OCI-LY7 (cell line): Measurements from ENCODE around the gene NFATC2IP. TPM values are rescaled to one million over a fixed set of nuclear protein-coding genes. Genes with fewer than 3 reads are reported as not detected.

Experiments used
- BruUV-seq: library from RNA; stranded (reverse); fragments of 400-500 nt; replicated peaks from 2 replicates; lab custom pipeline; 2021; lab: Mats Ljungman, UMichigan
- CTCF ChIA-PET: fragments of 300-600 bp; sonication (Branson Sonifier 250); formaldehyde crosslinking; loops from one replicate; lab custom pipeline; 2022; ENCODE audit warnings: antibody characterized with exemption; ENCODE audit not compliant: unreplicated experiment; lab: Charles Lee
- POLR2A ChIA-PET: fragments of 300-600 bp; sonication (Branson Sonifier 250); formaldehyde crosslinking; loops from one replicate; lab custom pipeline; 2022; ENCODE audit warnings: antibody characterized with exemption; lab: Charles Lee
- DNase-seq: peaks from one replicate; pipeline ENCODE4 v3.0.0-alpha.2; 2015; ENCODE audit warnings: low spot score
- H2AFZ ChIP-seq: fragments of 200-600 bp; sonication (generic), shearing (Covaris generic); 2 replicates; pipeline ENCODE4 v1.6.1; 2014; ENCODE audit warnings: mild to moderate bottlenecking, antibody characterized with exemption, low read length, moderate library complexity
- H3K27ac ChIP-seq: fragments of 200-600 bp; sonication (generic); 2 replicates; pipeline ENCODE4 v1.5.1; 2014; ENCODE audit warnings: mixed run types, low read depth, mild to moderate bottlenecking, moderate library complexity, low read length, inconsistent platforms; ENCODE audit not compliant: poor library complexity, severe bottlenecking
- H3K36me3 ChIP-seq: fragments of 200-600 bp; sonication (generic); 2 replicates; pipeline ENCODE4 v1.6.1; 2014; ENCODE audit warnings: mild to moderate bottlenecking, antibody characterized with exemption, low read length, moderate library complexity, mixed read lengths; ENCODE audit not compliant: insufficient read depth
- H3K4me1 ChIP-seq: fragments of 200-600 bp; sonication (generic); 2 replicates; pipeline ENCODE4 v1.5.1; 2014; ENCODE audit warnings: mild to moderate bottlenecking, low read length; ENCODE audit not compliant: insufficient read depth, poor library complexity, severe bottlenecking
- H3K4me2 ChIP-seq: fragments of 200-600 bp; sonication (generic); 2 replicates; pipeline ENCODE4 v1.6.1; 2014; ENCODE audit warnings: mild to moderate bottlenecking, low read length
- H3K4me3 ChIP-seq: fragments of 200-600 bp; sonication (generic); 2 replicates; pipeline ENCODE4 v1.5.1; 2014; ENCODE audit warnings: mild to moderate bottlenecking, low read depth, low read length; ENCODE audit not compliant: poor library complexity, severe bottlenecking
- H3K79me2 ChIP-seq: fragments of 200-600 bp; sonication (generic); 2 replicates; pipeline ENCODE4 v1.6.1; 2016; ENCODE audit warnings: low read depth, mild to moderate bottlenecking, low read length, moderate library complexity, mixed read lengths; ENCODE audit not compliant: insufficient read depth
- H3K9me2 ChIP-seq: fragments of 200-600 bp; sonication (generic); 2 replicates; pipeline ENCODE4 v1.6.1; 2016; ENCODE audit warnings: mild to moderate bottlenecking, low read length, mixed read lengths; ENCODE audit not compliant: insufficient read depth
- H3K9me3 ChIP-seq: fragments of 200-600 bp; sonication (generic); 2 replicates; pipeline ENCODE4 v1.6.1; 2014; ENCODE audit warnings: mild to moderate bottlenecking, mixed run types, low read length, mixed read lengths
- H4K20me1 ChIP-seq: fragments of 200-600 bp; sonication (generic); 2 replicates; pipeline ENCODE4 v1.6.1; 2014; ENCODE audit warnings: mild to moderate bottlenecking, antibody characterized with exemption, low read length, moderate library complexity, mixed read lengths; ENCODE audit not compliant: insufficient read depth
- EZH2phosphoT487 ChIP-seq: fragments of 200-600 bp; sonication (generic); IDR thresholded peaks from 2 replicates; pipeline ENCODE4 v1.6.1; 2018; ENCODE audit warnings: low read depth, borderline replicate concordance, mild to moderate bottlenecking, mixed run types, antibody characterized with exemption, low read length, moderate library complexity, mixed read lengths
- intact Hi-C: fragments of 100-400 bp; cut with micrococcal nuclease; formaldehyde crosslinking; loops from one replicate; pipeline ENCODE4 v1.10.0; 2022; ENCODE audit not compliant: unreplicated experiment
- total RNA-seq, 2 experiments: library from RNA; depleted of rRNA in 1 of 2; stranded (reverse); fragments of >200 nt in 1 of 2; shearing (Covaris generic) in 1 of 2; gene quantifications; 2 replicates each; pipeline ENCODE4 v1.2.3, GENCODE V29; 2014 to 2022
- TF ChIP-seq, protein P1 (sequence below): fragments of 200-600 bp; sonication (generic); conservative IDR thresholded peaks from 2 replicates; pipeline ENCODE4 v1.5.1; 2014; ENCODE audit warnings: mild to moderate bottlenecking, antibody characterized with exemption, low read length, moderate library complexity, mixed read lengths

NFATC2IP gene
- total RNA-seq, 2 experiments from 2014 or later: 73.0 to 114 TPM

GRCh38 chr16:28927815-28928214, 22.9 kb upstream of the NFATC2IP start:
- no TSS peak for BruUV-seq
- TF ChIP-seq EZH2phosphoT487: no peak
- TF ChIP-seq, protein P1, sequence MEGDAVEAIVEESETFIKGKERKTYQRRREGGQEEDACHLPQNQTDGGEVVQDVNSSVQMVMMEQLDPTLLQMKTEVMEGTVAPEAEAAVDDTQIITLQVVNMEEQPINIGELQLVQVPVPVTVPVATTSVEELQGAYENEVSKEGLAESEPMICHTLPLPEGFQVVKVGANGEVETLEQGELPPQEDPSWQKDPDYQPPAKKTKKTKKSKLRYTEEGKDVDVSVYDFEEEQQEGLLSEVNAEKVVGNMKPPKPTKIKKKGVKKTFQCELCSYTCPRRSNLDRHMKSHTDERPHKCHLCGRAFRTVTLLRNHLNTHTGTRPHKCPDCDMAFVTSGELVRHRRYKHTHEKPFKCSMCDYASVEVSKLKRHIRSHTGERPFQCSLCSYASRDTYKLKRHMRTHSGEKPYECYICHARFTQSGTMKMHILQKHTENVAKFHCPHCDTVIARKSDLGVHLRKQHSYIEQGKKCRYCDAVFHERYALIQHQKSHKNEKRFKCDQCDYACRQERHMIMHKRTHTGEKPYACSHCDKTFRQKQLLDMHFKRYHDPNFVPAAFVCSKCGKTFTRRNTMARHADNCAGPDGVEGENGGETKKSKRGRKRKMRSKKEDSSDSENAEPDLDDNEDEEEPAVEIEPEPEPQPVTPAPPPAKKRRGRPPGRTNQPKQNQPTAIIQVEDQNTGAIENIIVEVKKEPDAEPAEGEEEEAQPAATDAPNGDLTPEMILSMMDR: no peak
- H3K36me3 ChIP-seq: peaks cover 6% of the 10 kb centered on the region
- H3K79me2 ChIP-seq: peaks cover 17% of the 10 kb centered on the region; the same call in 1 of the 2 replicates
- POLR2A ChIA-PET: interaction anchor here (0.7 kb wide), 1 partner anchor 30 kb away, joined by 5 read pairs; no protein-coding TSS in a partner anchor
- H2AFZ ChIP-seq: peak overlapping the region; percentile 33; the same call in 1 of the 2 replicates
- H3K4me3 ChIP-seq: no peak overlapping the region
- H3K27ac ChIP-seq: peak overlapping the region; percentile 99
- no peaks in the 10 kb centered on the region for H3K9me2 ChIP-seq
- peaks cover 82% of the 10 kb centered on the region for H3K4me1 ChIP-seq
- CTCF ChIA-PET: no interaction called here
- H4K20me1 ChIP-seq: no peaks in the 10 kb centered on the region
- intact Hi-C loops: no loop called here
- peak overlapping the region; percentile 12 for H3K4me2 ChIP-seq
- no peak for DNase-seq
- peaks cover 2% of the 10 kb centered on the region; the same call in 1 of the 2 replicates for H3K9me3 ChIP-seq

GRCh38 chr16:28930203-28930602, 20.5 kb upstream of the NFATC2IP start:
- TSS peak; percentile 92 for BruUV-seq
- H3K36me3 ChIP-seq: peaks cover 18% of the 10 kb centered on the region
- no peaks in the 10 kb centered on the region for H4K20me1 ChIP-seq
- no peaks in the 10 kb centered on the region for H3K9me2 ChIP-seq
- ChIA-PET CTCF (no interaction called here), POLR2A (interaction anchor here (0.7 to 1.0 kb wide), 3 partner anchors 14 to 1872 kb away, joined by 4 read pairs; no protein-coding TSS in a partner anchor)
- H3K27ac ChIP-seq: peak overlapping the region; percentile 99
- no peaks in the 10 kb centered on the region for H3K9me3 ChIP-seq
- TF ChIP-seq, protein P1: no peak
- no peak for TF ChIP-seq EZH2phosphoT487
- H2AFZ ChIP-seq: no peak overlapping the region
- H3K4me3 ChIP-seq: peak overlapping the region; percentile 78
- intact Hi-C loops: loop anchor here (1.0 kb wide), 1 partner anchor 44 kb away; the partner anchor contains the start of gene SPNS1
- no peak for DNase-seq
- peaks cover 23% of the 10 kb centered on the region; the same call in 1 of the 2 replicates for H3K79me2 ChIP-seq
- peaks cover 81% of the 10 kb centered on the region for H3K4me1 ChIP-seq
- peak overlapping the region; percentile 86 for H3K4me2 ChIP-seq

DNA sequence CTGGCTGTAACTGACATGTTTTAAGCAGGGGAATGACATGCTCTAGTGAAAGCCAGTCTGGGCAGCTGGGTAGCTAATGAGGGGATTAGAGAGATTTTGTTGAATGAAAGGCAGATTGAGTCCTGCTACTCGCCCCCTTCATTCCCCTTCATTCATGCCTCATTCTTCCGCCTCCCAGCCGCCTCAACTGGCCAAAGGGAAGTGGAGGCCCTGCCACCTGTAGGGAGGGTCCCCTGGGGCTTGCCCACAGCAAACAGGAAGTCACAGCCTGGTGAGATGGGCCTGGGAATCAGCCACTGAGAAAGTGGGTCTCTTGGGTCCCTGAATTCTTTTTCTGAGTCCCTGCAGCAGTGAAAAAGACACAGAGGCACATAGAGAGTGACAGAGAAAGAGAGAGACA, 20.1 kb upstream of the NFATC2IP start:
- no peaks in the 10 kb centered on the region for H3K9me2 ChIP-seq
- peaks cover 80% of the 10 kb centered on the region for H3K4me1 ChIP-seq
- peaks cover 23% of the 10 kb centered on the region; the same call in 1 of the 2 replicates for H3K79me2 ChIP-seq
- H3K9me3 ChIP-seq: no peaks in the 10 kb centered on the region
- H4K20me1 ChIP-seq: no peaks in the 10 kb centered on the region
- no TSS peak for BruUV-seq
- intact Hi-C loops: loop anchor here (1.0 kb wide), 1 partner anchor 44 kb away; the partner anchor contains the start of gene SPNS1
- H3K4me3 ChIP-seq: peak overlapping the region; percentile 78
- H3K27ac ChIP-seq: peak overlapping the region; percentile 99
- H2AFZ ChIP-seq: no peak overlapping the region
- peak overlapping the region; percentile 86 for H3K4me2 ChIP-seq
- peaks cover 22% of the 10 kb centered on the region for H3K36me3 ChIP-seq
- DNase-seq: peak; percentile 97
- TF ChIP-seq, protein P1: no peak
- no peak for TF ChIP-seq EZH2phosphoT487
- ChIA-PET POLR2A (interaction anchor here (0.7 to 2.9 kb wide), 4 partner anchors 8 to 1872 kb away, joined by 4 to 37 read pairs (median 4); no protein-coding TSS in a partner anchor), CTCF (no interaction called here)
